IMR-90 (cell line): ENCODE data around the gene ARFGAP3. TPM values are rescaled to one million over a fixed set of nuclear protein-coding genes. Genes with fewer than 3 reads are reported as not detected.

Experiments
- ATAC-seq: fragments of 200-7000 bp; cut with Tn5 transposase; 2 replicates; pipeline ENCODE4 v1.9.1; 2020; ENCODE audit warnings: low read depth, mild to moderate bottlenecking, moderate library complexity
- BruUV-seq: library from RNA; stranded (reverse); fragments of 400-500 nt; replicated peaks from 2 replicates; lab custom pipeline; 2021; lab: Mats Ljungman, UMichigan
- CTCF ChIA-PET: fragments of 300-600 bp; formaldehyde crosslinking; extraction: SDS; loops from one replicate; lab custom pipeline; 2021; ENCODE audit warnings: antibody characterized with exemption; lab: Yijun Ruan, JAX
- POLR2A ChIA-PET: fragments of 300-600 bp; sonication (Branson Sonifier 250); formaldehyde crosslinking; loops from one replicate; lab custom pipeline; 2022; ENCODE audit warnings: antibody characterized with exemption; ENCODE audit not compliant: unreplicated experiment; lab: Charles Lee
- DNase-seq: peaks from one replicate; pipeline ENCODE4 v3.0.0; 2013
- H2AFZ ChIP-seq: replicated peaks from 2 replicates; pipeline ENCODE3; 2013; ENCODE audit warnings: low read length, mild to moderate bottlenecking; ENCODE audit not compliant: poor library complexity
- H2AK5ac ChIP-seq: 2 replicates; pipeline ENCODE4 v1.6.1; 2013; ENCODE audit warnings: low read depth, low read length, inconsistent platforms
- H2AK9ac ChIP-seq: replicated peaks from 2 replicates; pipeline ENCODE3; 2013; ENCODE audit warnings: mild to moderate bottlenecking, low read depth, low read length, moderate library complexity; ENCODE audit not compliant: poor library complexity
- H2BK120ac ChIP-seq: 2 replicates; pipeline ENCODE4 v1.6.1; 2013; ENCODE audit warnings: low read depth, low read length, inconsistent platforms
- H2BK15ac ChIP-seq: 3 replicates; pipeline ENCODE4 v1.6.1; 2013; ENCODE audit warnings: low read depth, low read length, inconsistent platforms
- H2BK20ac ChIP-seq: 2 replicates; pipeline ENCODE4 v1.6.1; 2013; ENCODE audit warnings: low read depth, mild to moderate bottlenecking, inconsistent platforms, low read length, moderate library complexity
- H2BK5ac ChIP-seq: 2 replicates; pipeline ENCODE4 v1.6.1; 2013; ENCODE audit warnings: mild to moderate bottlenecking, low read depth, low read length, inconsistent platforms; ENCODE audit not compliant: poor library complexity, severe bottlenecking
- H3K14ac ChIP-seq: replicated peaks from 2 replicates; pipeline ENCODE4 v1.6.1; 2013; ENCODE audit warnings: low read depth, low read length, inconsistent platforms
- H3K18ac ChIP-seq: 2 replicates; pipeline ENCODE4 v1.6.1; 2013; ENCODE audit warnings: low read depth, low read length, control low read depth
- H3K23ac ChIP-seq: 2 replicates; pipeline ENCODE4 v1.6.1; 2013; ENCODE audit warnings: low read depth, low read length, inconsistent platforms
- H3K27ac ChIP-seq: 2 replicates; pipeline ENCODE4 v1.5.1; 2013; ENCODE audit warnings: mild to moderate bottlenecking, control low read depth, low read length; ENCODE audit not compliant: insufficient read depth
- H3K27me3 ChIP-seq: 2 replicates; pipeline ENCODE4 v1.6.1; 2013; ENCODE audit warnings: low read length; ENCODE audit not compliant: control insufficient read depth, insufficient read depth
- H3K36me3 ChIP-seq: 2 replicates; pipeline ENCODE4 v1.6.1; 2013; ENCODE audit warnings: low read length, mixed read lengths; ENCODE audit not compliant: control insufficient read depth, insufficient read depth
- H3K4ac ChIP-seq: 2 replicates; pipeline ENCODE4 v1.6.1; 2013; ENCODE audit warnings: low read depth, low read length, inconsistent platforms
- H3K4me1 ChIP-seq: 2 replicates; pipeline ENCODE4 v1.6.1; 2013; ENCODE audit warnings: low read length, mixed read lengths; ENCODE audit not compliant: control insufficient read depth, insufficient read depth
- H3K4me2 ChIP-seq: 2 replicates; pipeline ENCODE4 v1.6.1; 2013; ENCODE audit warnings: low read depth, mild to moderate bottlenecking, control low read depth, low read length, moderate library complexity
- H3K4me3 ChIP-seq: 2 replicates; pipeline ENCODE4 v1.5.1; 2013; ENCODE audit warnings: low read depth, mild to moderate bottlenecking, control low read depth, low read length, moderate library complexity; ENCODE audit not compliant: insufficient read depth
- H3K56ac ChIP-seq: 2 replicates; pipeline ENCODE4 v1.6.1; 2013; ENCODE audit warnings: low read length, inconsistent platforms; ENCODE audit not compliant: insufficient read depth; ENCODE audit errors: extremely low read depth
- H3K79me1 ChIP-seq, 2 experiments: 2 replicates each; pipeline ENCODE4 v1.6.1; 2013; ENCODE audit warnings: low read length in 2 of 2, inconsistent platforms in 1 of 2, low read depth in 1 of 2
- H3K9ac ChIP-seq: 2 replicates; pipeline ENCODE4 v1.6.1; 2013; ENCODE audit warnings: low read depth, low read length, control low read depth
- H3K9me1 ChIP-seq: 2 replicates; pipeline ENCODE4 v1.6.1; 2013; ENCODE audit warnings: low read length, inconsistent platforms; ENCODE audit not compliant: insufficient read depth
- H3K9me3 ChIP-seq: 2 replicates; pipeline ENCODE4 v1.6.1; 2013; ENCODE audit warnings: low read length; ENCODE audit not compliant: control insufficient read depth, insufficient read depth
- H4K20me1 ChIP-seq: 2 replicates; pipeline ENCODE4 v1.6.1; 2013; ENCODE audit warnings: low read length, inconsistent platforms; ENCODE audit not compliant: insufficient read depth
- H4K5ac ChIP-seq: 2 replicates; pipeline ENCODE4 v1.6.1; 2013; ENCODE audit warnings: mild to moderate bottlenecking, low read depth, low read length, control low read depth
- H4K8ac ChIP-seq, 2 experiments: 2 replicates each; pipeline ENCODE4 v1.6.1; 2013; ENCODE audit warnings: low read depth in 2 of 2, low read length in 2 of 2, control low read depth in 1 of 2, inconsistent platforms in 1 of 2
- H4K91ac ChIP-seq: 2 replicates; pipeline ENCODE4 v1.6.1; 2013; ENCODE audit warnings: low read depth, low read length, inconsistent platforms; ENCODE audit not compliant: insufficient read depth
- BHLHE40 ChIP-seq: fragments of 150-350 bp; IDR thresholded peaks from 2 replicates; pipeline ENCODE4 v1.6.1; 2016; ENCODE audit warnings: mild to moderate bottlenecking, low read depth, low read length
- CEBPB ChIP-seq: IDR thresholded peaks from 2 replicates; pipeline ENCODE4 v1.6.1; 2012; ENCODE audit warnings: low read depth, low read length, improper control_type of control experiment
- CHD1 ChIP-seq: IDR thresholded peaks from 2 replicates; pipeline ENCODE4 v1.6.1; 2012; ENCODE audit warnings: low read depth, low read length, improper control_type of control experiment
- MXI1 ChIP-seq: IDR thresholded peaks from 2 replicates; pipeline ENCODE4 v1.6.1; 2012; ENCODE audit warnings: low read depth, mild to moderate bottlenecking, low read length, moderate library complexity, borderline replicate concordance
- POLR2A ChIP-seq: IDR thresholded peaks from 2 replicates; pipeline ENCODE4 v1.6.1; 2012; ENCODE audit warnings: mild to moderate bottlenecking, low read depth, low read length
- RAD21 ChIP-seq: IDR thresholded peaks from 2 replicates; pipeline ENCODE4 v1.6.1; 2012; ENCODE audit warnings: low read length, improper control_type of control experiment
- RCOR1 ChIP-seq: IDR thresholded peaks from 2 replicates; pipeline ENCODE4 v1.6.1; 2012; ENCODE audit warnings: mild to moderate bottlenecking, low read length, improper control_type of control experiment; ENCODE audit not compliant: insufficient replicate concordance
- RFX5 ChIP-seq: IDR thresholded peaks from 2 replicates; pipeline ENCODE4 v1.8.0; 2012; ENCODE audit warnings: low read depth, mild to moderate bottlenecking, low read length, moderate library complexity
- SMC3 ChIP-seq: fragments of 150-350 bp; IDR thresholded peaks from 2 replicates; pipeline ENCODE4 v1.6.1; 2016; ENCODE audit warnings: low read depth, mild to moderate bottlenecking, antibody characterized with exemption, low read length, moderate library complexity
- WGBS, 2 experiments: methylation state at CpG; one replicate each; pipeline versions ENCODE4 v1.1.5 to v1.1.7; 2013; ENCODE audit warnings: missing lambda C conversion rate in 2 of 2; ENCODE audit not compliant: insufficient read length in 1 of 2; ENCODE audit errors: extremely low coverage in 2 of 2; 5-methylcytosine and 5-hydroxymethylcytosine counted together
- dilution Hi-C: fragments of 300-500 bp; cut with HindIII; formaldehyde crosslinking; loops from one replicate; pipeline ENCODE4 v1.14.3; 2018; ENCODE audit warnings: low sequenced_read_pairs; ENCODE audit not compliant: unreplicated experiment
- in situ Hi-C: fragments of 300-500 bp; cut with MboI; formaldehyde crosslinking; loops from 3 replicates; pipeline ENCODE4 v1.14.3; 2019; ENCODE audit warnings: low sequenced_read_pairs, inconsistent platforms, mixed read lengths
- intact Hi-C: fragments of 100-400 bp; cut with micrococcal nuclease; formaldehyde crosslinking; loops from 2 replicates; pipeline ENCODE4 v1.10.0; 2022
- polyA plus RNA-seq, 3 experiments: library from polyadenylated mRNA; depleted of rRNA; stranded (reverse); fragments of >200 nt; gene quantifications; 2 replicates each; pipeline ENCODE4 v1.2.3, GENCODE V29; 2012; ENCODE audit warnings: low replicate concordance in 1 of 3
- total RNA-seq: library from RNA; depleted of rRNA; stranded (reverse); fragments of >200 nt; gene quantifications from 2 replicates; pipeline ENCODE4 v1.2.3, GENCODE V29; 2012
- TF ChIP-seq, protein P1 (sequence below): conservative IDR thresholded peaks from 2 replicates; pipeline ENCODE4 v1.5.1; 2012; ENCODE audit warnings: mild to moderate bottlenecking, low read depth, low read length, improper control_type of control experiment
- TF ChIP-seq, protein P2 (sequence below): fragments of 150-350 bp; IDR thresholded peaks from 2 replicates; pipeline ENCODE4 v1.6.1; 2016; ENCODE audit warnings: low read depth, mild to moderate bottlenecking, low read length, moderate library complexity, borderline replicate concordance

Gene ARFGAP3
- total and polyA plus RNA-seq, 2 of the 4 experiments (the other 2 are of a cell fraction): 50.0 to 70.1 TPM

DNA sequence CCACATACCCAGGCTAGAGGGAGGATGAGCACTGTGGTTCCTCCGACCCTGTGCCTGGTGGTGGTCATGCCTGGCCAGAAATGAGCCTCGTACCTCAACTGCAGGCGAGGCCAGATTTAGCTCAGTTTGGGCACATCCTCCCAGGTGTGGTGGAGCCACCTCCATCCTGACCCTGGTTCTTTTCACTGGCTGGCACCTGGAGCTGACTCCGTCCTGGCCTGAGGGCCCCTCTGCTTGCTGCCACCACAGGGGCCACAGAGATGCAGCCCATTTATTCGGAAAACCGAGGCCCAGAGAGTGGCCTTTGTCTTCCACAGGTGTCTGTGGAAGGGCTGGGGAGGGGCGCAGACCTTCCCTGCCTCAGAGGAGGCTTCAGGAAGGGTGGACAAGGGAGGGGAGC is 9.0 kb upstream of the ARFGAP3 start:
- Histone ChIP-seq H3K4ac (no peak overlapping the region), H3K14ac (no peak overlapping the region), H3K79me1 (peaks cover 3 to 9% of the 10 kb centered on the region in 2 experiments; a peak in 2 of 4 replicates), H3K27ac (no peak overlapping the region), H3K9me3 (no peaks in the 10 kb centered on the region), H3K4me1 (peaks cover 6% of the 10 kb centered on the region; the same call in 1 of the 2 replicates), H2AFZ (no peak overlapping the region), H4K8ac (no peak overlapping the region), H2AK5ac (peak overlapping the region; percentile 34; the same call in 1 of the 2 replicates), H2BK120ac (no peak overlapping the region), H4K91ac (no peak overlapping the region), H4K20me1 (peaks cover 8% of the 10 kb centered on the region; the same call in 1 of the 2 replicates), H2BK15ac (no peak overlapping the region), H2BK5ac (no peak overlapping the region), H3K56ac (no peak overlapping the region), H3K18ac (no peak overlapping the region), H3K4me2 (no peak overlapping the region), H3K23ac (no peak overlapping the region; the same call in 1 of the 2 replicates), H3K36me3 (peaks cover 11% of the 10 kb centered on the region), H3K4me3 (no peak overlapping the region), H2BK20ac (no peak overlapping the region), H3K9ac (no peak overlapping the region), H2AK9ac (no peak overlapping the region), H3K9me1 (0 out of 2 replicates have a peak, but pooled peaks cover 2% of the 10 kb centered on the region), H4K5ac (no peak overlapping the region), H3K27me3 (no peaks in the 10 kb centered on the region)
- intact Hi-C loops (no loop called here), in situ Hi-C loops (no loop called here), dilution Hi-C loops (no loop called here)
- WGBS, 2 experiments: 100% methylated on average over 2 of the region's 7 CpGs; no CpG with 5 or more reads in 1 of the 2 experiments
- BruUV-seq: no TSS peak
- DNase-seq (no peak), ATAC-seq (no peak)
- ChIA-PET POLR2A (no interaction called here), CTCF (no interaction called here)
- TF ChIP-seq, protein P1, sequence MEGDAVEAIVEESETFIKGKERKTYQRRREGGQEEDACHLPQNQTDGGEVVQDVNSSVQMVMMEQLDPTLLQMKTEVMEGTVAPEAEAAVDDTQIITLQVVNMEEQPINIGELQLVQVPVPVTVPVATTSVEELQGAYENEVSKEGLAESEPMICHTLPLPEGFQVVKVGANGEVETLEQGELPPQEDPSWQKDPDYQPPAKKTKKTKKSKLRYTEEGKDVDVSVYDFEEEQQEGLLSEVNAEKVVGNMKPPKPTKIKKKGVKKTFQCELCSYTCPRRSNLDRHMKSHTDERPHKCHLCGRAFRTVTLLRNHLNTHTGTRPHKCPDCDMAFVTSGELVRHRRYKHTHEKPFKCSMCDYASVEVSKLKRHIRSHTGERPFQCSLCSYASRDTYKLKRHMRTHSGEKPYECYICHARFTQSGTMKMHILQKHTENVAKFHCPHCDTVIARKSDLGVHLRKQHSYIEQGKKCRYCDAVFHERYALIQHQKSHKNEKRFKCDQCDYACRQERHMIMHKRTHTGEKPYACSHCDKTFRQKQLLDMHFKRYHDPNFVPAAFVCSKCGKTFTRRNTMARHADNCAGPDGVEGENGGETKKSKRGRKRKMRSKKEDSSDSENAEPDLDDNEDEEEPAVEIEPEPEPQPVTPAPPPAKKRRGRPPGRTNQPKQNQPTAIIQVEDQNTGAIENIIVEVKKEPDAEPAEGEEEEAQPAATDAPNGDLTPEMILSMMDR: no peak
- no peak for TF ChIP-seq CEBPB
- TF ChIP-seq RFX5: no peak
- TF ChIP-seq MXI1: no peak
- no peak for TF ChIP-seq RAD21
- no peak for TF ChIP-seq CHD1
- TF ChIP-seq, protein P2, sequence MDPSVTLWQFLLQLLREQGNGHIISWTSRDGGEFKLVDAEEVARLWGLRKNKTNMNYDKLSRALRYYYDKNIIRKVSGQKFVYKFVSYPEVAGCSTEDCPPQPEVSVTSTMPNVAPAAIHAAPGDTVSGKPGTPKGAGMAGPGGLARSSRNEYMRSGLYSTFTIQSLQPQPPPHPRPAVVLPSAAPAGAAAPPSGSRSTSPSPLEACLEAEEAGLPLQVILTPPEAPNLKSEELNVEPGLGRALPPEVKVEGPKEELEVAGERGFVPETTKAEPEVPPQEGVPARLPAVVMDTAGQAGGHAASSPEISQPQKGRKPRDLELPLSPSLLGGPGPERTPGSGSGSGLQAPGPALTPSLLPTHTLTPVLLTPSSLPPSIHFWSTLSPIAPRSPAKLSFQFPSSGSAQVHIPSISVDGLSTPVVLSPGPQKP: no peak
- no peak for TF ChIP-seq POLR2A
- no peak for TF ChIP-seq RCOR1
- TF ChIP-seq SMC3: no peak
- TF ChIP-seq BHLHE40: no peak
